Bronchial epithelial cell (primary cell): ENCODE measurements around the gene FBXL7. TPM values are rescaled to one million over a fixed set of nuclear protein-coding genes. Genes with fewer than 3 reads are reported as not detected.

Experiments
- DNase-seq: peaks from one replicate; pipeline ENCODE4 v3.0.0-alpha.2; 2010; ENCODE audit warnings: low read depth
- FAIRE-seq: peaks from 2 replicates; lab custom pipeline; 2011; peaks lifted over from hg19 to GRCh38; lab: Jason Lieb, UNC
- H3K27me3 ChIP-seq: 2 replicates; pipeline ENCODE4 v1.5.1; 2011; ENCODE audit warnings: low read length; ENCODE audit not compliant: control insufficient read depth, insufficient read depth
- H3K36me3 ChIP-seq: 2 replicates; pipeline ENCODE4 v1.5.1; 2011; ENCODE audit warnings: low read length; ENCODE audit not compliant: control insufficient read depth, insufficient read depth
- H3K4me3 ChIP-seq: 2 replicates; pipeline ENCODE4 v1.5.1; 2011; ENCODE audit warnings: mild to moderate bottlenecking, low read depth, low read length, control low read depth
- total RNA-seq: library from RNA; depleted of rRNA; stranded (reverse); fragments of >200 nt; gene quantifications from 2 replicates; pipeline ENCODE4 v1.2.1, GENCODE V29; 2014
- TF ChIP-seq, protein P1 (sequence below): IDR thresholded peaks from 2 replicates; pipeline ENCODE4 v1.5.1; 2011; ENCODE audit warnings: mild to moderate bottlenecking, moderate library complexity, low read length, control low read depth, inconsistent platforms; ENCODE audit not compliant: insufficient read depth, severe bottlenecking

Gene FBXL7
- total RNA-seq, result 0.26 and 0.51 TPM in 2 replicates

DNA sequence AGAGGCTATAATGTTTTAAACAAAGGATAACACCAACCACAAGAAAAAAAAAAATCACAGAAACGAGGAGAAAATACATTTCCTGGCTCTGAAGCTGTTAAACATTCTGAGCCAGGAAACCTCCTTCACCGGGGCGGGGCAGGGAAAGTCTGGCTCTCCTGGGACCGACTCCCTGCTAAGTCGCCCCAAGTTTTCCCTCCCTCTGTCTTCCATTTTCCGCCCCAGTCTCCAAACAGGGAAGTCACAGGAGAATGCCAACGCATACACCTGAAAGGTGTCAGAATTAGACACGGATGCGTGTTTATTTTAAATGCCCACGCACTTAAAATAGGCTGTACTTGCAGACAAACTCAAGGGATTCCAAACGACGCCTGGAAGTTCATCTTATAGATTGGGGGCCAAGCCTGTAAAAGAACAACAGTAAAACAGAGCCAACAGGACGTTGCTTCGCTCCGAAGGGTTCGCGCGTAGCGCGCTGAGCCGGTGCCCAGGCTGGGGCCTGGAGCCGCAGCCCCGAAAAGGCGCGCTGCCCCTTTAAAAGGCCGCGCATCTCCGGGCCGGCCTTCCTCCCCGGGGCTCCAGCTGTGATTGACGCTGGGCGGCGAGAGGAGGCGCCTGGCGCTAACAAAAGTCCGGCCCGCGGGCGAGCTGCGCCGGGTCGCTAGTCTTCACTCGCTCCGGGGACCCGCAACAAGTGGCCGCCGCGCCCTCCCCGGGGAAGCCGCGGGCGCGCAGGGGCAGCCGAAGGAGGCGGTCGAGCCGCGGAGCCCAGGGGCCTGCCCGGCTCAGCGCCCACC lies at the start of gene FBXL7:
Gene FBXL7 (plus strand): TSS at position 653 of the 797 bp plus-strand sequence.
- peak within 1 kb of the TSS; percentile 57 for H3K4me3 ChIP-seq
- DNase-seq, result peak; percentile 52
- FAIRE-seq, result no peak

DNA sequence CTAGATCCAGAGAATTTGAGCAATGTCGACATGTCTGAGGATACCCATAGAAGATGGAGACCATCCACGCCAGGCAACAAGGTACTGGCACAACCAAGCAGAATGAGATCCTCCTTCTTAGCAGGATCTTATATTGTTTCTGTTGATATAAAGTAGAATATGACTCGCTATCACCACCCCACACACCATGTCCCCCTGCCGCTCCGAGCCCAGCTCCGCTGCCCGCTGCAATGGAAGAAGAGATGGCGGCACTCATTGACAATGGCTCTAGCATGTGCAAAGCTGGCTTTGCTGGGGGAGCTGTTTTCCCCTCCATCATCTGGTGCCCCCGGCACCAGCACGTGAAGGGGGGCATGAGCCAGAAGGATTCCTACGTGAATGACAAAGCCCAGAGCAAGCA lies 49.5 kb upstream of the FBXL7 start:
- TF ChIP-seq, protein P1, sequence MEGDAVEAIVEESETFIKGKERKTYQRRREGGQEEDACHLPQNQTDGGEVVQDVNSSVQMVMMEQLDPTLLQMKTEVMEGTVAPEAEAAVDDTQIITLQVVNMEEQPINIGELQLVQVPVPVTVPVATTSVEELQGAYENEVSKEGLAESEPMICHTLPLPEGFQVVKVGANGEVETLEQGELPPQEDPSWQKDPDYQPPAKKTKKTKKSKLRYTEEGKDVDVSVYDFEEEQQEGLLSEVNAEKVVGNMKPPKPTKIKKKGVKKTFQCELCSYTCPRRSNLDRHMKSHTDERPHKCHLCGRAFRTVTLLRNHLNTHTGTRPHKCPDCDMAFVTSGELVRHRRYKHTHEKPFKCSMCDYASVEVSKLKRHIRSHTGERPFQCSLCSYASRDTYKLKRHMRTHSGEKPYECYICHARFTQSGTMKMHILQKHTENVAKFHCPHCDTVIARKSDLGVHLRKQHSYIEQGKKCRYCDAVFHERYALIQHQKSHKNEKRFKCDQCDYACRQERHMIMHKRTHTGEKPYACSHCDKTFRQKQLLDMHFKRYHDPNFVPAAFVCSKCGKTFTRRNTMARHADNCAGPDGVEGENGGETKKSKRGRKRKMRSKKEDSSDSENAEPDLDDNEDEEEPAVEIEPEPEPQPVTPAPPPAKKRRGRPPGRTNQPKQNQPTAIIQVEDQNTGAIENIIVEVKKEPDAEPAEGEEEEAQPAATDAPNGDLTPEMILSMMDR, result no peak
- H3K36me3 ChIP-seq, result no peaks in the 10 kb centered on the region
- H3K27me3 ChIP-seq, result no peaks in the 10 kb centered on the region
- no peak for DNase-seq
- no peak overlapping the region for H3K4me3 ChIP-seq
- no peak for FAIRE-seq

More for the DNA sequence above, at the start of gene FBXL7:
- TF ChIP-seq, protein P1, result peak; percentile 30
- no peaks in the 10 kb centered on the region for H3K36me3 ChIP-seq
- H3K27me3 ChIP-seq, result no peaks in the 10 kb centered on the region

DNA sequence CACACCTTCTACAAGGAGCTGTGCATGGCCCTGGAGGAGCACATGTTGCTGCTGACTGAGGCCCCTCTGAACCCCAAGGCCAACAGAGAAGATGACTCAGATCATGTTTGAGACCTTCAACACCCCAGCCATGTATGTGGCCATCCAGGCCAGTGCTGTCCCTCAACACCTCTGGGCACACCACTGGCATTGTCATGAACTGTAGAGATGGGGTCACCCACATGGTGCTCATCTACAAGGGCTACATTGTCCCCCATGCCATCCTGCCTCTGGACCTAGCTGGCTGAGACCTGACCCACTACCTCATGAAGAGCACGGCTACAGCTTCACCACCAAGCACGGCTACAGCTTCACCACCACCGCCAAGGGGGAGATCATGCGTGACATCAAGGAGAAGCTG lies 49.0 kb upstream of the FBXL7 start:
- no peak for FAIRE-seq

DNA sequence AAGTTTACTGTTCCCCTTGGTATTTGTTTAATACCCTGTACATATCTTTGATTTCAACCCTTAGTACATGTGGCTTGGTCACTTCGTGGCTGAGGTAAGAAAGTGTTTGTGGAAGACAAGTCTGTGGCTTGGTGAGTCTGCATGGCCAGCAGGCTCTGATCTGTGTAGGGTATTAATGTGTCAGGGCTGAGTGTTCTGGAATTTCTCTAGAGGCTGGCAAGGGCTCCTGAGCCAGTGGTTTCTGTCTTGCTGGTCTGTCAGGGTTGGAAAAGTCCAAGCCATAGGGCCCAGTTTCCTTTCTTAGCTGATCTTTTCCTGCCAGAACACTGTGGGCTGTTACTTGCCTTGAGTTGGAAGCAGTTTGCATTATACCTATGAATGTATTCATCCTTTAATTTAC lies 48.0 kb upstream of the FBXL7 start:
- Histone ChIP-seq H3K4me3 (no peak overlapping the region), H3K36me3 (no peaks in the 10 kb centered on the region), H3K27me3 (no peaks in the 10 kb centered on the region)
- TF ChIP-seq, protein P1, result no peak
- FAIRE-seq (no peak), DNase-seq (no peak)

More for the DNA sequence above, 49.0 kb upstream of the FBXL7 start:
- H3K4me3 ChIP-seq, result no peak overlapping the region
- TF ChIP-seq, protein P1, result no peak
- DNase-seq, result no peak
- H3K36me3 ChIP-seq, result no peaks in the 10 kb centered on the region
- no peaks in the 10 kb centered on the region for H3K27me3 ChIP-seq

DNA sequence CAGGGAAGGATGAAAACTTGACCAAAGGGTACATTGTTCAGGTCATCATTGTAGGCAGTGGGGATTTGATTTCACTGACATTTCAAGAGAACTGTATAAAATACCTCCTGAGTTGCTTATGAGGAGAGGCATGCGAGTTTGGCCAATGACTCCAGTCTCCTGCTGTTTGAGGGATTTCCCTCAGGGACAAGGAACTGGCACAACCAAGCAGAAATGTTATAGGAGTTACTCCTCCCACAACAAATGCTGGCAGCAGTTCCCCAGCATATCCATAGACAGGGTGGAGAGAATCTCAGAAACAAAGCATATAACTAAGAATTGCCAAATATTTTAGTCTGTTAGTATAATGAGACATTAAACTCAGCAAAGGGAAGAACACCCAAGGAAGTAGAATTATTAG lies 47.2 kb upstream of the FBXL7 start:
- DNase-seq, result no peak

More for the DNA sequence above, 47.2 kb upstream of the FBXL7 start:
- no peaks in the 10 kb centered on the region for H3K27me3 ChIP-seq
- TF ChIP-seq, protein P1, result no peak
- FAIRE-seq, result no peak
- no peak overlapping the region for H3K4me3 ChIP-seq
- H3K36me3 ChIP-seq, result no peaks in the 10 kb centered on the region
